HepG2 (cell line): ENCODE results near the gene ANO6.

Experiments used
- CBX1 ChIP-seq: IDR thresholded peaks from one replicate; pipeline ENCODE4 v1.6.1; 2016; ENCODE audit warnings: antibody characterized with exemption, low read depth
- CEBPB ChIP-seq: IDR thresholded peaks from 2 replicates; pipeline ENCODE4 v1.6.1; 2011; ENCODE audit warnings: low read depth, low read length, improper control_type of control experiment, borderline replicate concordance
- EP300 ChIP-seq, 3 experiments: sonication (generic) in 1 of 3; formaldehyde crosslinking in 1 of 3; IDR thresholded peaks; 2 replicates each; pipeline versions ENCODE4 v1.5.1 to v1.6.1; 2011 to 2020; ENCODE audit warnings: low read depth in 2 of 3, low read length in 2 of 3, borderline replicate concordance in 1 of 3, improper control_type of control experiment in 1 of 3, mild to moderate bottlenecking in 1 of 3, missing genetic modification reagents in 1 of 3, moderate library complexity in 1 of 3
- EZH2 ChIP-seq: conservative IDR thresholded peaks from 2 replicates; pipeline ENCODE4 v1.6.1; 2012; ENCODE audit warnings: mild to moderate bottlenecking, low read depth, low read length, moderate library complexity
- KAT8 ChIP-seq: IDR thresholded peaks from 2 replicates; pipeline ENCODE4 v1.6.1; 2016; ENCODE audit warnings: missing genetic modification reagents, missing compliant biosample characterization
- PBX3 ChIP-seq: sonication (generic); formaldehyde crosslinking; IDR thresholded peaks from 2 replicates; pipeline ENCODE4 v1.8.1; 2023; ENCODE audit warnings: missing genetic modification reagents, inconsistent platforms, borderline replicate concordance
- SNRNP70 ChIP-seq: fragments of 200-400 bp; formaldehyde crosslinking; IDR thresholded peaks from 2 replicates; pipeline ENCODE4 v1.6.1; 2017; ENCODE audit warnings: mild to moderate bottlenecking, low read depth, low read length, moderate library complexity
- ZFP62 ChIP-seq: sonication (generic); formaldehyde crosslinking; IDR thresholded peaks from 2 replicates; pipeline ENCODE4 v1.4.0; 2020; ENCODE audit warnings: missing genetic modification reagents
- ZHX1 ChIP-seq: sonication (generic); formaldehyde crosslinking; IDR thresholded peaks from 2 replicates; pipeline ENCODE4 v1.8.1; 2022; ENCODE audit warnings: low read depth, mild to moderate bottlenecking, missing genetic modification reagents
- ZSCAN30 ChIP-seq: sonication (generic); formaldehyde crosslinking; IDR thresholded peaks from 2 replicates; pipeline ENCODE4 v1.5.0; 2020; ENCODE audit warnings: mild to moderate bottlenecking, missing genetic modification reagents
- TF ChIP-seq, protein P1 (sequence below): sonication (generic); formaldehyde crosslinking; IDR thresholded peaks from 2 replicates; pipeline ENCODE4 v1.5.0; 2020; ENCODE audit warnings: mild to moderate bottlenecking, missing genetic modification reagents, moderate library complexity
- TF ChIP-seq, protein P2 (sequence below): sonication (generic); formaldehyde crosslinking; IDR thresholded peaks from 2 replicates; pipeline ENCODE4 v1.9.0; 2021; ENCODE audit warnings: missing genetic modification reagents, borderline replicate concordance

DNA sequence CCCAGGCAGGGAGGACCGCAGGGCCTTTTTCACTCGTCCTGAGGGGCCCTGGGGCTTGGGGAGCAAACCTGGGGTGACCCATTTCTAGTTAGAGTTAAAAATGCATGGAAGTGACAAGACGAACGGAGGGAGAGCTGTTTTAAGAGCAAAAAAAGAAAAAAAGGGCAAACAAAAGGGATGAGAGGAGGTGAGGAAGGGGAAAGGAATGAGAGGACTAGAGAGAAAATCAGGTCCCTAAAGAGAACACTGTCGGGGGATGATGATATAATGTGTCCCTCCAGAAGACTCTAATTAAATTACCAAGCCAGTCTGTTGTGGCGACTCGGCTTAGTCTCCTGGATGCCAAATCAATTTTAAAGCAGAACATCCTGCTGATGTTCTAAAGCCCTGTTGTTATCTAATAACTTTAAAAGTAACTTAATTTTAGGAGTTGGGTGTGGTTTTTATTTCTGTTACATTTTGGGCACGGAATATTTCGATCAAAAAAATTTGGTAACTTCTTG is 1.1 kb downstream of the ANO6 start:
- TF ChIP-seq, protein P1, sequence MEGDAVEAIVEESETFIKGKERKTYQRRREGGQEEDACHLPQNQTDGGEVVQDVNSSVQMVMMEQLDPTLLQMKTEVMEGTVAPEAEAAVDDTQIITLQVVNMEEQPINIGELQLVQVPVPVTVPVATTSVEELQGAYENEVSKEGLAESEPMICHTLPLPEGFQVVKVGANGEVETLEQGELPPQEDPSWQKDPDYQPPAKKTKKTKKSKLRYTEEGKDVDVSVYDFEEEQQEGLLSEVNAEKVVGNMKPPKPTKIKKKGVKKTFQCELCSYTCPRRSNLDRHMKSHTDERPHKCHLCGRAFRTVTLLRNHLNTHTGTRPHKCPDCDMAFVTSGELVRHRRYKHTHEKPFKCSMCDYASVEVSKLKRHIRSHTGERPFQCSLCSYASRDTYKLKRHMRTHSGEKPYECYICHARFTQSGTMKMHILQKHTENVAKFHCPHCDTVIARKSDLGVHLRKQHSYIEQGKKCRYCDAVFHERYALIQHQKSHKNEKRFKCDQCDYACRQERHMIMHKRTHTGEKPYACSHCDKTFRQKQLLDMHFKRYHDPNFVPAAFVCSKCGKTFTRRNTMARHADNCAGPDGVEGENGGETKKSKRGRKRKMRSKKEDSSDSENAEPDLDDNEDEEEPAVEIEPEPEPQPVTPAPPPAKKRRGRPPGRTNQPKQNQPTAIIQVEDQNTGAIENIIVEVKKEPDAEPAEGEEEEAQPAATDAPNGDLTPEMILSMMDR (CRISPR knock-in tag) = no peak
- TF ChIP-seq ZFP62 (CRISPR knock-in tag) = no peak
- no peak for TF ChIP-seq PBX3 (CRISPR knock-in tag)
- TF ChIP-seq, protein P2, sequence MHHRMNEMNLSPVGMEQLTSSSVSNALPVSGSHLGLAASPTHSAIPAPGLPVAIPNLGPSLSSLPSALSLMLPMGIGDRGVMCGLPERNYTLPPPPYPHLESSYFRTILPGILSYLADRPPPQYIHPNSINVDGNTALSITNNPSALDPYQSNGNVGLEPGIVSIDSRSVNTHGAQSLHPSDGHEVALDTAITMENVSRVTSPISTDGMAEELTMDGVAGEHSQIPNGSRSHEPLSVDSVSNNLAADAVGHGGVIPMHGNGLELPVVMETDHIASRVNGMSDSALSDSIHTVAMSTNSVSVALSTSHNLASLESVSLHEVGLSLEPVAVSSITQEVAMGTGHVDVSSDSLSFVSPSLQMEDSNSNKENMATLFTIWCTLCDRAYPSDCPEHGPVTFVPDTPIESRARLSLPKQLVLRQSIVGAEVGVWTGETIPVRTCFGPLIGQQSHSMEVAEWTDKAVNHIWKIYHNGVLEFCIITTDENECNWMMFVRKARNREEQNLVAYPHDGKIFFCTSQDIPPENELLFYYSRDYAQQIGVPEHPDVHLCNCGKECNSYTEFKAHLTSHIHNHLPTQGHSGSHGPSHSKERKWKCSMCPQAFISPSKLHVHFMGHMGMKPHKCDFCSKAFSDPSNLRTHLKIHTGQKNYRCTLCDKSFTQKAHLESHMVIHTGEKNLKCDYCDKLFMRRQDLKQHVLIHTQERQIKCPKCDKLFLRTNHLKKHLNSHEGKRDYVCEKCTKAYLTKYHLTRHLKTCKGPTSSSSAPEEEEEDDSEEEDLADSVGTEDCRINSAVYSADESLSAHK = no peak
- no peak for TF ChIP-seq EP300 (IDR thresholded peaks at IDR 0.05; ENCODE audit: low read depth in 2 of 2, low read length in 2 of 2)
- TF ChIP-seq EP300 (CRISPR knock-in tag; IDR thresholded peaks at IDR 0.05; ENCODE audit: borderline replicate concordance) = no peak
- TF ChIP-seq ZSCAN30 (CRISPR knock-in tag) = no peak
- TF ChIP-seq SNRNP70 = no peak
- TF ChIP-seq CBX1 = no peak
- TF ChIP-seq KAT8 (CRISPR knock-in tag) = no peak
- no peak for TF ChIP-seq ZHX1 (CRISPR knock-in tag)
- TF ChIP-seq EZH2 = no peak
- TF ChIP-seq CEBPB = no peak
